ENCODE measurements around the gene WDFY1.

WDFY1 gene

GRCh38 chr2:223916181-223916920, 28.8 kb downstream of the WDFY1 start:
- Histone ChIP-seq H3K4me1 (ENCODE audit: insufficient read depth, insufficient read length) (no peaks in the 10 kb centered on the region), H3K36me3 (ENCODE audit: insufficient read depth, insufficient read length, low read length) (peaks cover 27% of the 10 kb centered on the region), H3K9ac (ENCODE audit: insufficient read length, low read depth) (no peak overlapping the region), H3K9me3 (ENCODE audit: insufficient read depth, low read length) (no peaks in the 10 kb centered on the region), H3K27me3 (ENCODE audit: insufficient read depth, insufficient read length) (no peaks in the 10 kb centered on the region), H3K4me3 (ENCODE audit: insufficient read length, low read depth) (no peak overlapping the region)
- DNase-seq (ENCODE audit: low read depth, low spot score), result no peak
- TF ChIP-seq YY1 (IDR thresholded peaks at IDR 0.05; ENCODE audit: insufficient read depth, insufficient read length) (no peak), ZNF274 (IDR thresholded peaks at IDR 0.05; ENCODE audit: low read depth, low read length) (no peak), SUZ12 (IDR thresholded peaks at IDR 0.05; ENCODE audit: extremely low read depth, insufficient read depth, insufficient read length) (no peak)

- H3K36me3 ChIP-seq (ENCODE audit: insufficient read depth, insufficient read length, low read length), result peaks cover 27% of the 10 kb centered on the region
- TF ChIP-seq YY1 (IDR thresholded peaks at IDR 0.05; ENCODE audit: insufficient read depth, insufficient read length) (no peak), ZNF274 (IDR thresholded peaks at IDR 0.05; ENCODE audit: low read depth, low read length) (no peak), SUZ12 (IDR thresholded peaks at IDR 0.05; ENCODE audit: extremely low read depth, insufficient read depth, insufficient read length) (no peak)
- H3K27me3 ChIP-seq (ENCODE audit: insufficient read depth, insufficient read length), result no peaks in the 10 kb centered on the region
- no peaks in the 10 kb centered on the region for H3K4me1 ChIP-seq (ENCODE audit: insufficient read depth, insufficient read length)
- no peak overlapping the region for H3K9ac ChIP-seq (ENCODE audit: insufficient read length, low read depth)
- H3K9me3 ChIP-seq (ENCODE audit: insufficient read depth, low read length), result no peaks in the 10 kb centered on the region
- H3K4me3 ChIP-seq (ENCODE audit: insufficient read length, low read depth), result no peak overlapping the region
- no peak for DNase-seq (ENCODE audit: low read depth, low spot score)
These were observed 30.1 kb downstream of the WDFY1 start for GRCh38 chr2:223915071-223915470.

- H3K4me1 ChIP-seq (ENCODE audit: insufficient read depth, insufficient read length), result no peaks in the 10 kb centered on the region
- no peaks in the 10 kb centered on the region for H3K27me3 ChIP-seq (ENCODE audit: insufficient read depth, insufficient read length)
- no peak overlapping the region for H3K4me3 ChIP-seq (ENCODE audit: insufficient read length, low read depth)
- no peak for DNase-seq (ENCODE audit: low read depth, low spot score)
- TF ChIP-seq YY1 (IDR thresholded peaks at IDR 0.05; ENCODE audit: insufficient read depth, insufficient read length) (no peak), SUZ12 (IDR thresholded peaks at IDR 0.05; ENCODE audit: extremely low read depth, insufficient read depth, insufficient read length) (no peak), ZNF274 (IDR thresholded peaks at IDR 0.05; ENCODE audit: low read depth, low read length) (no peak)
- peaks cover 27% of the 10 kb centered on the region for H3K36me3 ChIP-seq (ENCODE audit: insufficient read depth, insufficient read length, low read length)
- H3K9ac ChIP-seq (ENCODE audit: insufficient read length, low read depth), result no peak overlapping the region
- no peaks in the 10 kb centered on the region for H3K9me3 ChIP-seq (ENCODE audit: insufficient read depth, low read length)
These were observed 30.8 kb downstream of the WDFY1 start for GRCh38 chr2:223914324-223914723.

- Histone ChIP-seq H3K27me3 (ENCODE audit: insufficient read depth, insufficient read length) (no peaks in the 10 kb centered on the region), H3K9ac (ENCODE audit: insufficient read length, low read depth) (no peak overlapping the region), H3K4me1 (ENCODE audit: insufficient read depth, insufficient read length) (no peaks in the 10 kb centered on the region), H3K9me3 (ENCODE audit: insufficient read depth, low read length) (no peaks in the 10 kb centered on the region), H3K36me3 (ENCODE audit: insufficient read depth, insufficient read length, low read length) (peaks cover 19% of the 10 kb centered on the region), H3K4me3 (ENCODE audit: insufficient read length, low read depth) (no peak overlapping the region)
- DNase-seq (ENCODE audit: low read depth, low spot score), result peak; percentile 3
- no peak for TF ChIP-seq ZNF274 (IDR thresholded peaks at IDR 0.05; ENCODE audit: low read depth, low read length)
These were observed 36.0 kb downstream of the WDFY1 start for GRCh38 chr2:223909001-223909741.

GRCh38 chr2:223908304-223908998, 36.7 kb downstream of the WDFY1 start:
- no peaks in the 10 kb centered on the region for H3K9me3 ChIP-seq (ENCODE audit: insufficient read depth, low read length)
- TF ChIP-seq ZNF274 (IDR thresholded peaks at IDR 0.05; ENCODE audit: low read depth, low read length) (no peak), YY1 (IDR thresholded peaks at IDR 0.05; ENCODE audit: insufficient read depth, insufficient read length) (no peak), SUZ12 (IDR thresholded peaks at IDR 0.05; ENCODE audit: extremely low read depth, insufficient read depth, insufficient read length) (no peak)
- no peaks in the 10 kb centered on the region for H3K27me3 ChIP-seq (ENCODE audit: insufficient read depth, insufficient read length)
- H3K36me3 ChIP-seq (ENCODE audit: insufficient read depth, insufficient read length, low read length), result peaks cover 19% of the 10 kb centered on the region
- H3K4me3 ChIP-seq (ENCODE audit: insufficient read length, low read depth), result no peak overlapping the region
- no peak overlapping the region for H3K9ac ChIP-seq (ENCODE audit: insufficient read length, low read depth)
- DNase-seq (ENCODE audit: low read depth, low spot score), result no peak
- H3K4me1 ChIP-seq (ENCODE audit: insufficient read depth, insufficient read length), result no peaks in the 10 kb centered on the region

- Histone ChIP-seq H3K27me3 (ENCODE audit: insufficient read depth, insufficient read length) (no peaks in the 10 kb centered on the region), H3K9ac (ENCODE audit: insufficient read length, low read depth) (no peak overlapping the region), H3K4me1 (ENCODE audit: insufficient read depth, insufficient read length) (no peaks in the 10 kb centered on the region), H3K4me3 (ENCODE audit: insufficient read length, low read depth) (no peak overlapping the region), H3K36me3 (ENCODE audit: insufficient read depth, insufficient read length, low read length) (peaks cover 12% of the 10 kb centered on the region), H3K9me3 (ENCODE audit: insufficient read depth, low read length) (no peaks in the 10 kb centered on the region)
- DNase-seq (ENCODE audit: low read depth, low spot score), result no peak
- no peak for TF ChIP-seq SUZ12 (IDR thresholded peaks at IDR 0.05; ENCODE audit: extremely low read depth, insufficient read depth, insufficient read length)
- TF ChIP-seq ZNF274 (IDR thresholded peaks at IDR 0.05; ENCODE audit: low read depth, low read length), result no peak
- TF ChIP-seq YY1 (IDR thresholded peaks at IDR 0.05; ENCODE audit: insufficient read depth, insufficient read length), result no peak
These were observed 39.1 kb downstream of the WDFY1 start for GRCh38 chr2:223905996-223906395.

- TF ChIP-seq SUZ12 (IDR thresholded peaks at IDR 0.05; ENCODE audit: extremely low read depth, insufficient read depth, insufficient read length), result no peak
- no peak for TF ChIP-seq YY1 (IDR thresholded peaks at IDR 0.05; ENCODE audit: insufficient read depth, insufficient read length)
- TF ChIP-seq ZNF274 (IDR thresholded peaks at IDR 0.05; ENCODE audit: low read depth, low read length), result no peak
- no peaks in the 10 kb centered on the region for H3K9me3 ChIP-seq (ENCODE audit: insufficient read depth, low read length)
- H3K4me1 ChIP-seq (ENCODE audit: insufficient read depth, insufficient read length), result no peaks in the 10 kb centered on the region
- DNase-seq (ENCODE audit: low read depth, low spot score), result no peak
- H3K9ac ChIP-seq (ENCODE audit: insufficient read length, low read depth), result no peak overlapping the region
- H3K36me3 ChIP-seq (ENCODE audit: insufficient read depth, insufficient read length, low read length), result peaks cover 44% of the 10 kb centered on the region
- H3K4me3 ChIP-seq (ENCODE audit: insufficient read length, low read depth), result no peak overlapping the region
- H3K27me3 ChIP-seq (ENCODE audit: insufficient read depth, insufficient read length), result no peaks in the 10 kb centered on the region
These were observed 43.3 kb downstream of the WDFY1 start for GRCh38 chr2:223901854-223902253.
